OCI-LY1 (cell line): ENCODE data around the gene DUSP1.

Experiments
- H2AFZ ChIP-seq: fragments of 200-600 bp; sonication (generic), shearing (Covaris generic); 2 replicates; pipeline ENCODE4 v1.6.0; 2014; ENCODE audit warnings: antibody characterized with exemption, mild to moderate bottlenecking, low read length
- H3F3A ChIP-seq: fragments of 200-600 bp; sonication (generic), shearing (Covaris generic); 2 replicates; pipeline ENCODE4 v1.6.0; 2014; ENCODE audit warnings: mild to moderate bottlenecking, antibody characterized with exemption, low read length, moderate library complexity; ENCODE audit not compliant: insufficient read depth
- H3K27ac ChIP-seq: fragments of 200-600 bp; sonication (generic); 2 replicates; pipeline ENCODE4 v1.5.1; 2014; ENCODE audit warnings: low read length, mixed run types, mild to moderate bottlenecking, low read depth; ENCODE audit not compliant: poor library complexity, severe bottlenecking
- H3K27me3 ChIP-seq: fragments of 200-600 bp; sonication (generic); 2 replicates; pipeline ENCODE4 v1.6.0; 2014; ENCODE audit warnings: antibody characterized with exemption, mild to moderate bottlenecking, low read length, moderate library complexity; ENCODE audit not compliant: insufficient read depth
- H3K36me3 ChIP-seq: fragments of 200-600 bp; sonication (generic); 2 replicates; pipeline ENCODE4 v1.6.1; 2014; ENCODE audit warnings: mild to moderate bottlenecking, antibody characterized with exemption, low read length, moderate library complexity, mixed read lengths; ENCODE audit not compliant: insufficient read depth
- H3K4me1 ChIP-seq: fragments of 200-600 bp; sonication (generic); 2 replicates; pipeline ENCODE4 v1.5.1; 2014; ENCODE audit warnings: mild to moderate bottlenecking, low read length, moderate library complexity; ENCODE audit not compliant: insufficient read depth, severe bottlenecking
- H3K4me2 ChIP-seq: fragments of 200-600 bp; sonication (generic), shearing (Covaris generic); 2 replicates; pipeline ENCODE4 v1.6.1; 2014; ENCODE audit warnings: low read length
- H3K4me3 ChIP-seq: fragments of 200-600 bp; sonication (generic); 2 replicates; pipeline ENCODE4 v1.5.1; 2014; ENCODE audit warnings: low read length, low read depth, mild to moderate bottlenecking, mixed read lengths; ENCODE audit not compliant: poor library complexity, severe bottlenecking
- H3K79me2 ChIP-seq: fragments of 200-600 bp; shearing (Covaris generic); 2 replicates; pipeline ENCODE4 v1.6.1; 2016; ENCODE audit warnings: mixed run types, low read length, mixed read lengths; ENCODE audit not compliant: insufficient read depth
- H3K9ac ChIP-seq: fragments of 200-600 bp; sonication (generic), shearing (Covaris generic); 2 replicates; pipeline ENCODE4 v1.6.1; 2014; ENCODE audit warnings: mild to moderate bottlenecking, low read length, mixed read lengths
- H3K9me2 ChIP-seq: fragments of 200-600 bp; sonication (generic), shearing (Covaris generic); 2 replicates; pipeline ENCODE4 v1.6.1; 2014; ENCODE audit warnings: low read depth, mild to moderate bottlenecking, low read length, mixed read lengths
- H3K9me3 ChIP-seq: fragments of 200-600 bp; shearing (Covaris generic); 2 replicates; pipeline ENCODE4 v1.6.1; 2014; ENCODE audit warnings: low read length, mixed read lengths
- H4K20me1 ChIP-seq: fragments of 200-600 bp; sonication (generic), shearing (Covaris generic); 2 replicates; pipeline ENCODE4 v1.6.0; 2016; ENCODE audit warnings: mild to moderate bottlenecking, low read length; ENCODE audit not compliant: insufficient read depth
- CTCF ChIP-seq: fragments of 200-600 bp; sonication (generic), shearing (Covaris generic); IDR thresholded peaks from 2 replicates; pipeline ENCODE4 v1.5.1; 2017; ENCODE audit warnings: mild to moderate bottlenecking, antibody characterized with exemption, low read length, moderate library complexity, mixed read lengths
- EZH2 ChIP-seq: fragments of 200-600 bp; sonication (generic), shearing (Covaris generic); IDR thresholded peaks from 2 replicates; pipeline ENCODE4 v1.8.0; 2017; ENCODE audit warnings: borderline replicate concordance, mixed run types, mild to moderate bottlenecking, antibody characterized with exemption, low read length, moderate library complexity, mixed read lengths

DUSP1 gene

GRCh38 chr5:172793577-172794488, 22.8 kb upstream of the DUSP1 start:
- Histone ChIP-seq H4K20me1 (no peaks in the 10 kb centered on the region), H3K36me3 (no peaks in the 10 kb centered on the region), H3K79me2 (no peaks in the 10 kb centered on the region), H3K9me2 (no peaks in the 10 kb centered on the region), H3K9ac (no peak overlapping the region), H3K4me1 (no peaks in the 10 kb centered on the region), H3K4me2 (no peak overlapping the region), H2AFZ (no peak overlapping the region), H3K27me3 (no peaks in the 10 kb centered on the region; the same call in 1 of the 2 replicates), H3K27ac (no peak overlapping the region), H3K4me3 (no peak overlapping the region), H3F3A (no peaks in the 10 kb centered on the region), H3K9me3 (no peaks in the 10 kb centered on the region)
- TF ChIP-seq EZH2 (no peak), CTCF (no peak)

- no peaks in the 10 kb centered on the region for H3F3A ChIP-seq
- H3K4me2 ChIP-seq = no peak overlapping the region
- H2AFZ ChIP-seq = no peak overlapping the region
- no peak overlapping the region for H3K4me3 ChIP-seq
- H3K4me1 ChIP-seq = no peaks in the 10 kb centered on the region
- H4K20me1 ChIP-seq = no peaks in the 10 kb centered on the region
- H3K79me2 ChIP-seq = no peaks in the 10 kb centered on the region
- TF ChIP-seq EZH2 (no peak), CTCF (no peak)
- no peaks in the 10 kb centered on the region for H3K9me2 ChIP-seq
- no peaks in the 10 kb centered on the region for H3K36me3 ChIP-seq
- H3K9ac ChIP-seq = no peak overlapping the region
- no peak overlapping the region for H3K27ac ChIP-seq
- no peaks in the 10 kb centered on the region for H3K27me3 ChIP-seq
- H3K9me3 ChIP-seq = no peaks in the 10 kb centered on the region
Observed at GRCh38 chr5:172792701-172793570, 21.9 kb upstream of the DUSP1 start.

GRCh38 chr5:172791726-172792445, 20.9 kb upstream of the DUSP1 start:
- Histone ChIP-seq H3K4me1 (no peaks in the 10 kb centered on the region), H4K20me1 (no peaks in the 10 kb centered on the region), H3K27ac (no peak overlapping the region), H3K4me3 (no peak overlapping the region), H3K9ac (no peak overlapping the region), H3K36me3 (no peaks in the 10 kb centered on the region), H3K9me2 (no peaks in the 10 kb centered on the region), H3F3A (no peaks in the 10 kb centered on the region), H3K4me2 (no peak overlapping the region), H3K79me2 (no peaks in the 10 kb centered on the region), H2AFZ (no peak overlapping the region), H3K9me3 (no peaks in the 10 kb centered on the region), H3K27me3 (no peaks in the 10 kb centered on the region)
- TF ChIP-seq EZH2 (no peak), CTCF (no peak)
